Astrocyte of the spinal cord (primary cell): ENCODE data around the gene RAB33B.

Experiments
- DNase-seq: peaks from one replicate; pipeline ENCODE4 v3.0.0; 2011; ENCODE audit warnings: low read depth, low spot score
- H3K4me3 ChIP-seq: 2 replicates; pipeline ENCODE4 v1.5.1; 2011; ENCODE audit warnings: low read depth, mild to moderate bottlenecking, low read length, moderate library complexity
- in situ Hi-C: cut with HindIII; loops from 2 replicates; pipeline ENCODE4 v1.10.0; 2017; ENCODE audit warnings: low sequenced_read_pairs
- TF ChIP-seq, protein P1 (sequence below): IDR thresholded peaks from 2 replicates; pipeline ENCODE4 v1.5.1; 2012; ENCODE audit warnings: low read depth, mild to moderate bottlenecking, low read length, inconsistent platforms

RAB33B gene

GRCh38 chr4:139489638-139490037 is 35.7 kb downstream of the RAB33B start:
- TF ChIP-seq, protein P1, sequence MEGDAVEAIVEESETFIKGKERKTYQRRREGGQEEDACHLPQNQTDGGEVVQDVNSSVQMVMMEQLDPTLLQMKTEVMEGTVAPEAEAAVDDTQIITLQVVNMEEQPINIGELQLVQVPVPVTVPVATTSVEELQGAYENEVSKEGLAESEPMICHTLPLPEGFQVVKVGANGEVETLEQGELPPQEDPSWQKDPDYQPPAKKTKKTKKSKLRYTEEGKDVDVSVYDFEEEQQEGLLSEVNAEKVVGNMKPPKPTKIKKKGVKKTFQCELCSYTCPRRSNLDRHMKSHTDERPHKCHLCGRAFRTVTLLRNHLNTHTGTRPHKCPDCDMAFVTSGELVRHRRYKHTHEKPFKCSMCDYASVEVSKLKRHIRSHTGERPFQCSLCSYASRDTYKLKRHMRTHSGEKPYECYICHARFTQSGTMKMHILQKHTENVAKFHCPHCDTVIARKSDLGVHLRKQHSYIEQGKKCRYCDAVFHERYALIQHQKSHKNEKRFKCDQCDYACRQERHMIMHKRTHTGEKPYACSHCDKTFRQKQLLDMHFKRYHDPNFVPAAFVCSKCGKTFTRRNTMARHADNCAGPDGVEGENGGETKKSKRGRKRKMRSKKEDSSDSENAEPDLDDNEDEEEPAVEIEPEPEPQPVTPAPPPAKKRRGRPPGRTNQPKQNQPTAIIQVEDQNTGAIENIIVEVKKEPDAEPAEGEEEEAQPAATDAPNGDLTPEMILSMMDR, result no peak
- DNase-seq, result no peak
- H3K4me3 ChIP-seq, result no peak overlapping the region
- in situ Hi-C loops, result no loop called here

DNA sequence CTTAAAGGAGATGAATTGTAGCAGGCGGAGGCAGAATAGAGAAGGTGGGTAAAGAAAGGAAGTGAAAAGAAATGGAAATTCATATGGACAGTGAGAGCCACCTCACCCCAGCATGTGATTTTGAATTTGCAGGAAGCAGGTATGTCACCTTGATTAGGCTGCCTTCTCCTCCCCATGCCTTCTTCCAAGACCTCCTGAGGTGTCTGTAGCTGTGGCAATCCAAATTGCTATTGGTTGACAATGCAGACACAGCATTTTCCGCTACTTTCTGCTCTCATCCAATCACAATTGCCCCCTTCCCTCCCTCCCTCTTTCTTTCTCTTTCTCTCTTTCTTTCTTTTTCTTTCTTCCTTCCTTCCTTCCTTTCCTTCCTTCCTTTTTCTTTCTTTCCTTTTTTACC is 38.5 kb downstream of the RAB33B start:
- H3K4me3 ChIP-seq, result no peak overlapping the region
- DNase-seq, result no peak
- TF ChIP-seq, protein P1, result no peak
- in situ Hi-C loops, result no loop called here

GRCh38 chr4:139493176-139493575 is 39.3 kb downstream of the RAB33B start:
- in situ Hi-C loops, result no loop called here
- no peak for DNase-seq
- no peak overlapping the region for H3K4me3 ChIP-seq
- TF ChIP-seq, protein P1, result no peak

- no peak overlapping the region for H3K4me3 ChIP-seq
- TF ChIP-seq, protein P1, result no peak
- in situ Hi-C loops, result no loop called here
- no peak for DNase-seq
Observed at GRCh38 chr4:139499186-139499585, 45.3 kb downstream of the RAB33B start.

DNA sequence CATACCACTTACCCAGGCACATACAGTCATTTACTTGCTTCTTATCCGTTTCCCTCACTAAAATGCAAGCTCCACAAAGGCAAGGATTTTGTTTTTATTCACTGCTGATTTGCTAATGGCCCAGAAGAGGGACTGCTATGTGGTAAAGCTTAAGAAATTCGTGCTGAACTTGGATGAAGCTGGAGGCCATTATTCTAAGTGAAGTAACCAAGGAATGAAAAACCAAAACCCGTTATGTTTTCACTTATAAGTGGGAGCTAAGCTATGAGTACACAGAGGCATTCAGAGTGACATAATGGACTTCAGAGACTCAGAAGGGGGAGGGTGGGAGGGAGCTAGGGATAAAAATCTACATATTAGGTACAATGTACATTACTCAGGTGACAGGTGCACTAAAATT is 47.2 kb downstream of the RAB33B start:
- in situ Hi-C loops, result no loop called here
- H3K4me3 ChIP-seq, result no peak overlapping the region
- TF ChIP-seq, protein P1, result no peak
- DNase-seq, result no peak

DNA sequence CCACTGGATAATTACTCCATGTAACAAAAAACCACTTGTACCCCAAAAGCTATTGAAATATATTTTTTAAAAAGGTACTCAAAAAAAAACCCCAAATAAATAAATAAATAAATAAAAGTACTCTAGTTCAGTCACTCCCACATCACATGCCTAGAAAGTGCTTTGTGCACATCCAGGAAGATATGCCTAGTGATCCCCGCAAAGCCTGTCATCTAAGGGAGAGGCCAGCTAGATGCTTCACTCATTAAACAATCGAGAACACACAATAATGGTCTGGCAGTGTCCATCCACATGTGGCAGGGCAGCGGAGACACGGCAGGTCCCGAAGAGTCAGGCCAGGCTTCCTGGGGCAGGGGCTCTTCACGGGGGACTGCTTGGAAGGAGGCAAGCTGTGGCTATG is 47.6 kb downstream of the RAB33B start:
- DNase-seq, result no peak
- no peak overlapping the region for H3K4me3 ChIP-seq
- in situ Hi-C loops, result no loop called here
- TF ChIP-seq, protein P1, result no peak
